Measurements from ENCODE around the gene SLIT2. TPM values are rescaled to one million over a fixed set of nuclear protein-coding genes. Genes with fewer than 3 reads are reported as not detected.

Gene SLIT2
- total and polyA plus RNA-seq, 12 donors, result 1.1 to 11.9 (median 5.6) TPM

GRCh38 chr4:20289782-20290181 lies 38.1 kb downstream of the SLIT2 start:
- ATAC-seq (no peak), DNase-seq (no peak)
- Histone ChIP-seq H3K27me3 (no peaks in the 10 kb centered on the region), H3K4me1 (no peaks in the 10 kb centered on the region), H3K4me3 (no peak overlapping the region), H3K27ac (no peak overlapping the region), H3K36me3 (no peaks in the 10 kb centered on the region), H3K9me3 (no peaks in the 10 kb centered on the region)
- TF ChIP-seq, protein P1, sequence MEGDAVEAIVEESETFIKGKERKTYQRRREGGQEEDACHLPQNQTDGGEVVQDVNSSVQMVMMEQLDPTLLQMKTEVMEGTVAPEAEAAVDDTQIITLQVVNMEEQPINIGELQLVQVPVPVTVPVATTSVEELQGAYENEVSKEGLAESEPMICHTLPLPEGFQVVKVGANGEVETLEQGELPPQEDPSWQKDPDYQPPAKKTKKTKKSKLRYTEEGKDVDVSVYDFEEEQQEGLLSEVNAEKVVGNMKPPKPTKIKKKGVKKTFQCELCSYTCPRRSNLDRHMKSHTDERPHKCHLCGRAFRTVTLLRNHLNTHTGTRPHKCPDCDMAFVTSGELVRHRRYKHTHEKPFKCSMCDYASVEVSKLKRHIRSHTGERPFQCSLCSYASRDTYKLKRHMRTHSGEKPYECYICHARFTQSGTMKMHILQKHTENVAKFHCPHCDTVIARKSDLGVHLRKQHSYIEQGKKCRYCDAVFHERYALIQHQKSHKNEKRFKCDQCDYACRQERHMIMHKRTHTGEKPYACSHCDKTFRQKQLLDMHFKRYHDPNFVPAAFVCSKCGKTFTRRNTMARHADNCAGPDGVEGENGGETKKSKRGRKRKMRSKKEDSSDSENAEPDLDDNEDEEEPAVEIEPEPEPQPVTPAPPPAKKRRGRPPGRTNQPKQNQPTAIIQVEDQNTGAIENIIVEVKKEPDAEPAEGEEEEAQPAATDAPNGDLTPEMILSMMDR (IDR thresholded peaks at IDR 0.05), result no peak
- WGBS, 2 donors, result 77 to 89% methylated on average over 3 of the region's 3 CpGs
- intact Hi-C loops (cut with DNase I), result loop anchor here in 1 of 10 donors (10.0 kb wide), 1 partner anchor 395 kb away; no protein-coding TSS in a partner anchor

DNA sequence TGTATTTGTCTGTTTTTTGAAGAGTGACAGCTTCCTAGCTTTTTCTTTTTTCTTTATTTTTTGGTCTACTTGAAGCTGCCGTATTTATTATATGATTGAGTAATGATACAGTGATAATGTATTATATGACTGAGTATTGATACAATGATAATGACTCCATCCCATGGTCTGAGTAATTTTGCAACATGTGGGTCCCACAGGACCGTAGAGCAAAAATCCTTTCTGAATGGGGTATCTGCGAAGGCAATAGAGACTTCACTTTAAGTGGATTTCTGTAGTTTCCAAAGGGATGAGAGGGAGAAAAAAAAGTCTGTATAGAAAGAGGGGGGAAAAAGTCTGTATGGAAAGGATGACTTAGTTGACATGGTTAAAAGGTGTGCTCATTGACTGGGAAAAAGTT lies 41.0 kb downstream of the SLIT2 start:
- H3K9me3 ChIP-seq, result no peaks in the 10 kb centered on the region
- WGBS, 2 donors, result 87 to 92% methylated on average over 3 of the region's 3 CpGs
- no peaks in the 10 kb centered on the region for H3K36me3 ChIP-seq
- H3K27ac ChIP-seq, result no peak overlapping the region
- no peak for ATAC-seq
- H3K4me3 ChIP-seq, result no peak overlapping the region
- H3K27me3 ChIP-seq, result no peaks in the 10 kb centered on the region
- TF ChIP-seq, protein P1 (IDR thresholded peaks at IDR 0.05), result no peak
- H3K4me1 ChIP-seq, result no peaks in the 10 kb centered on the region
- intact Hi-C loops (cut with DNase I), result loop anchor here in 1 of 10 donors (10.0 kb wide), 1 partner anchor 392 kb away; no protein-coding TSS in a partner anchor
- no peak for DNase-seq

DNA sequence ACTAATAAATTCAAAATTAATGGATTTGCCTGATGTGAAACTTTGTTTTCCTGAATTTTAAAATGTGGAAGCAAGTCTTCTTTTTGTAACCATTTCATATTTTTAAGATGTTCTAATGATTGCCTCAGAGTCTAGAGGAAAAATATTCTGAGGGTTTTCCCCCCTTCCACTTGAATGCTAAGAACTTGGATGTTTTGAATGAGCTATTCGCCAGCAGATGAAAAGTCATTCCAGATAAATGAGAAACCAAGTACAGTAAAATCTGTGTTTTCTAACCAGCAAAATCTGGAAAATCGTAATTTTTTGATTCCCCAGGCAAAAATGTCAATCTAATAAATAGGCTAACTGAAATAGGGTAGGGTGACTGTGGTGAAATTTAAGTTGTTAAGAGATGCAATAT lies 45.6 kb downstream of the SLIT2 start:
- 51 to 77% methylated on average over 2 of the region's 2 CpGs for WGBS, 2 donors
- H3K4me1 ChIP-seq, result no peaks in the 10 kb centered on the region
- intact Hi-C loops (cut with DNase I), result loop anchor here in 1 of 10 donors (10.0 kb wide), 1 partner anchor 388 kb away; no protein-coding TSS in a partner anchor
- no peaks in the 10 kb centered on the region for H3K36me3 ChIP-seq
- H3K27me3 ChIP-seq, result no peaks in the 10 kb centered on the region
- DNase-seq (no peak), ATAC-seq (no peak)
- H3K4me3 ChIP-seq, result no peak overlapping the region
- no peaks in the 10 kb centered on the region for H3K9me3 ChIP-seq
- no peak overlapping the region for H3K27ac ChIP-seq
- TF ChIP-seq, protein P1 (IDR thresholded peaks at IDR 0.05), result no peak

DNA sequence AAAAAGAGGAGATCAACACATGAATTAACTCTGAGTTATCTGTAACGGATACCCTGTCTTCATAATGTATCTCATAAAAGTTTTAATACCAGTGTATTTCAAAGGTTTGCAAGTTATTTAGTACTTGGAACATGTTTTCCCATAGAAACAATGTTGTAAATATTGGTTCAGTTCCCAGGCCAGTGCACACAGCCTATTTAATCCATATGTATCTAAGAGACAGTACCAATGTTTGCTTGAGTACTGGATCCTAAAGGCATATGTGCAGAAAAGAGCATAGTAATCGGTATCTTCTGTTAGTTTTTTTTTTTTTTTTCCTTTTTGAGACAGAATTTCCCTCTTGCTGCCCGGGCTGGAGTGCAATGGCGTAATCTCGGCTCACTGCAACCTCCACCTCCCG lies 46.1 kb downstream of the SLIT2 start:
- H3K4me3 ChIP-seq, result no peak overlapping the region
- H3K4me1 ChIP-seq, result no peaks in the 10 kb centered on the region
- intact Hi-C loops (cut with DNase I), result loop anchor here in 1 of 10 donors (10.0 kb wide), 1 partner anchor 387 kb away; no protein-coding TSS in a partner anchor
- no peaks in the 10 kb centered on the region for H3K36me3 ChIP-seq
- TF ChIP-seq, protein P1 (IDR thresholded peaks at IDR 0.05), result no peak
- H3K9me3 ChIP-seq, result no peaks in the 10 kb centered on the region
- no peak for DNase-seq
- WGBS, 2 donors, result 81 to 88% methylated on average over 6 of the region's 6 CpGs
- no peaks in the 10 kb centered on the region for H3K27me3 ChIP-seq
- no peak overlapping the region for H3K27ac ChIP-seq
- no peak for ATAC-seq
